C4-2B (cell line): Measurements from ENCODE around the gene HSPA1A.

Source experiments
- ZFX ChIP-seq: fragments of 450-650 bp; IDR thresholded peaks from 2 replicates; pipeline ENCODE4 v1.6.1; 2017
- TF ChIP-seq, protein P1 (sequence below): fragments of 450-650 bp; conservative IDR thresholded peaks from 2 replicates; pipeline ENCODE4 v1.5.1; 2017; ENCODE audit warnings: mild to moderate bottlenecking

DNA sequence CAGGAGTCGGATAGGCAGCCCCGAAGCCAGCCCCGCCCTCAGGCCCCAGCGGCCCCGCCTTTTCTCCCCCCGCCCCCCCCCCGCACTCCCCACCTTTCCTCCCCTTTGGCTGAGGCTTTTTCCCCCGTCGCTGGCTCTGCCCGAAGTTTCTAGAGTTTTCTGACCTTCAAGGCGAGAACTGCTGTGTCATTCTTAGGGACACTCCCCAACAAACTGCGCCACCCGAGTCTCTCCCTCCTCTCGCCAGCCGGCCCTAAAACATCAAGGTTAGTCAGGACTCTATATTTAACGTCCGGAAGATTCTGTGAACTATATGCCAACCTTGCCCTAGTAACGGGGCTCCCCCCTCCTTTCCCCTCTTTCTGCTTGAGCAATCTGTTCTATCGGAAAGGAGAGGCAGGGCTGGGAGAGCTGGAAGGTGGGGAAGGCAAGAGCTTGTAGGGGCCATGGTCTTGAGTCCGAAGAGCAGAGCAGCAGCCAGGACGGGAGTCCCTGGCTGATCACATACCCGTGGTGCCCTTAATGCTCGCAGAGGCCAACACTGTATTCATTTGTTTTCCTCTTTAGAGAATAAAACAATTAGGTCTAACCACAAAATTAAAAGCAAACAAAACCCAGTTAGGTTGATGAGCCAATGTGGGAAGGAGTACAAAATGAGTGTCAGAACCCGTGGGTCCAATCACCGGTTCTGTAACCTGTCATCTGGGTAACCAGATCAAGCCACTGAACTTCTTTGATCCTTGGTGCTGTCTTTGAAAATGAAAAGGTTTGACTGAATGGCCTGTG is 6.9 kb downstream of the HSPA1A start:
- TF ChIP-seq, protein P1, sequence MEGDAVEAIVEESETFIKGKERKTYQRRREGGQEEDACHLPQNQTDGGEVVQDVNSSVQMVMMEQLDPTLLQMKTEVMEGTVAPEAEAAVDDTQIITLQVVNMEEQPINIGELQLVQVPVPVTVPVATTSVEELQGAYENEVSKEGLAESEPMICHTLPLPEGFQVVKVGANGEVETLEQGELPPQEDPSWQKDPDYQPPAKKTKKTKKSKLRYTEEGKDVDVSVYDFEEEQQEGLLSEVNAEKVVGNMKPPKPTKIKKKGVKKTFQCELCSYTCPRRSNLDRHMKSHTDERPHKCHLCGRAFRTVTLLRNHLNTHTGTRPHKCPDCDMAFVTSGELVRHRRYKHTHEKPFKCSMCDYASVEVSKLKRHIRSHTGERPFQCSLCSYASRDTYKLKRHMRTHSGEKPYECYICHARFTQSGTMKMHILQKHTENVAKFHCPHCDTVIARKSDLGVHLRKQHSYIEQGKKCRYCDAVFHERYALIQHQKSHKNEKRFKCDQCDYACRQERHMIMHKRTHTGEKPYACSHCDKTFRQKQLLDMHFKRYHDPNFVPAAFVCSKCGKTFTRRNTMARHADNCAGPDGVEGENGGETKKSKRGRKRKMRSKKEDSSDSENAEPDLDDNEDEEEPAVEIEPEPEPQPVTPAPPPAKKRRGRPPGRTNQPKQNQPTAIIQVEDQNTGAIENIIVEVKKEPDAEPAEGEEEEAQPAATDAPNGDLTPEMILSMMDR, result no peak
- TF ChIP-seq ZFX, result no peak
